Measurements from ENCODE around the gene PLCD3.
A peak's percentile ranks its signal among the peaks of the same experiment; 100 is the strongest.
"Not testable (repeated sequence)": the region's sequence is repeated elsewhere in the genome, so short reads cannot be mapped to it uniquely, and the experiment has no call there.

Gene PLCD3

GRCh38 chr17:45131616-45132319, 547 bp downstream of the PLCD3 start:
- peak; percentile 42 for DNase-seq

- no peak for DNase-seq
Measured at GRCh38 chr17:45130681-45131615, 1.4 kb downstream of the PLCD3 start.

- no peak for DNase-seq
Measured at GRCh38 chr17:45129940-45130680, 2.2 kb downstream of the PLCD3 start.

- no peak for DNase-seq
Measured at GRCh38 chr17:45129426-45129939, 2.8 kb downstream of the PLCD3 start.

- DNase-seq, result no peak
Measured at GRCh38 chr17:45128989-45129388, 3.3 kb downstream of the PLCD3 start.

GRCh38 chr17:45128331-45128730, 4.0 kb downstream of the PLCD3 start:
- DNase-seq, result no peak

GRCh38 chr17:45127548-45128300, 4.6 kb downstream of the PLCD3 start:
- no peak for DNase-seq

GRCh38 chr17:45127207-45127547, 5.1 kb downstream of the PLCD3 start:
- no peak for DNase-seq

GRCh38 chr17:45125509-45125908, 6.8 kb downstream of the PLCD3 start:
- DNase-seq, result no peak

GRCh38 chr17:45124797-45125122, 7.6 kb downstream of the PLCD3 start:
- DNase-seq, result not testable (repeated sequence)

GRCh38 chr17:45123930-45124796, 8.2 kb downstream of the PLCD3 start:
- peak; percentile 57 for DNase-seq

- DNase-seq, result no peak
Measured at GRCh38 chr17:45123076-45123770, 9.1 kb downstream of the PLCD3 start.

- DNase-seq, result no peak
Measured at GRCh38 chr17:45121055-45121454, 11.3 kb downstream of the PLCD3 start.

- DNase-seq, result no peak
Measured at GRCh38 chr17:45120558-45120957, 11.8 kb downstream of the PLCD3 start.

- no peak for DNase-seq
Measured at GRCh38 chr17:45119964-45120363, 12.4 kb downstream of the PLCD3 start.

- DNase-seq, result no peak
Measured at GRCh38 chr17:45118691-45119090, 13.6 kb downstream of the PLCD3 start.

GRCh38 chr17:45117848-45118646, 14.3 kb downstream of the PLCD3 start:
- no peak for DNase-seq

- DNase-seq, result no peak
Measured at GRCh38 chr17:45117334-45117733, 15.0 kb downstream of the PLCD3 start.

GRCh38 chr17:45116434-45117016, 15.8 kb downstream of the PLCD3 start:
- no peak for DNase-seq

- no peak for DNase-seq
Measured at GRCh38 chr17:45115871-45116270, 16.4 kb downstream of the PLCD3 start.

Measured in activated CD4-positive, alpha-beta T cell treated with anti-CD3 and anti-CD28 coated beads, Interleukin-10, Interleukin-2, amounts not matched to agents 100 ng/mL and 50 ng/mL, durations not matched to agents 16 hours and 8 hours (primary cell).